SK-N-SH (cell line): ENCODE data around the gene IFIT1B.

Experiments
- EZH2phosphoT487 ChIP-seq: fragments of 200-600 bp; sonication (generic); IDR thresholded peaks from 2 replicates; pipeline ENCODE4 v1.6.1; 2017; ENCODE audit warnings: low read depth, mixed run types, mild to moderate bottlenecking, antibody characterized with exemption, moderate library complexity, borderline replicate concordance
- GABPA ChIP-seq: IDR thresholded peaks from 2 replicates; pipeline ENCODE4 v1.4.0; 2012; ENCODE audit warnings: low read depth, mild to moderate bottlenecking
- MEF2A ChIP-seq: IDR thresholded peaks from 2 replicates; pipeline ENCODE4 v1.4.0; 2012; ENCODE audit warnings: low read depth, borderline replicate concordance
- NRF1 ChIP-seq: IDR thresholded peaks from 2 replicates; pipeline ENCODE4 v1.6.1; 2012; ENCODE audit warnings: low read depth, mild to moderate bottlenecking, low read length
- RAD21 ChIP-seq: IDR thresholded peaks from 2 replicates; pipeline ENCODE4 v1.6.1; 2012; ENCODE audit warnings: mild to moderate bottlenecking, low read length
- RXRA ChIP-seq: IDR thresholded peaks from 2 replicates; pipeline ENCODE4 v1.4.0; 2012; ENCODE audit warnings: low read depth, mild to moderate bottlenecking, borderline replicate concordance
- TF ChIP-seq, protein P1 (sequence below): fragments of 200-600 bp; sonication (generic); IDR thresholded peaks from 2 replicates; pipeline ENCODE4 v1.6.1; 2017; ENCODE audit warnings: antibody characterized with exemption, mild to moderate bottlenecking, moderate library complexity
- TF ChIP-seq, protein P2 (sequence below): IDR thresholded peaks from 2 replicates; pipeline ENCODE4 v1.4.0; 2012; ENCODE audit warnings: low read depth, borderline replicate concordance
- TF ChIP-seq, protein P3 (sequence below): fragments of 150-350 bp; IDR thresholded peaks from 2 replicates; pipeline ENCODE4 v1.6.1; 2017; ENCODE audit warnings: antibody characterized with exemption, low read length, low read depth, borderline replicate concordance

DNA sequence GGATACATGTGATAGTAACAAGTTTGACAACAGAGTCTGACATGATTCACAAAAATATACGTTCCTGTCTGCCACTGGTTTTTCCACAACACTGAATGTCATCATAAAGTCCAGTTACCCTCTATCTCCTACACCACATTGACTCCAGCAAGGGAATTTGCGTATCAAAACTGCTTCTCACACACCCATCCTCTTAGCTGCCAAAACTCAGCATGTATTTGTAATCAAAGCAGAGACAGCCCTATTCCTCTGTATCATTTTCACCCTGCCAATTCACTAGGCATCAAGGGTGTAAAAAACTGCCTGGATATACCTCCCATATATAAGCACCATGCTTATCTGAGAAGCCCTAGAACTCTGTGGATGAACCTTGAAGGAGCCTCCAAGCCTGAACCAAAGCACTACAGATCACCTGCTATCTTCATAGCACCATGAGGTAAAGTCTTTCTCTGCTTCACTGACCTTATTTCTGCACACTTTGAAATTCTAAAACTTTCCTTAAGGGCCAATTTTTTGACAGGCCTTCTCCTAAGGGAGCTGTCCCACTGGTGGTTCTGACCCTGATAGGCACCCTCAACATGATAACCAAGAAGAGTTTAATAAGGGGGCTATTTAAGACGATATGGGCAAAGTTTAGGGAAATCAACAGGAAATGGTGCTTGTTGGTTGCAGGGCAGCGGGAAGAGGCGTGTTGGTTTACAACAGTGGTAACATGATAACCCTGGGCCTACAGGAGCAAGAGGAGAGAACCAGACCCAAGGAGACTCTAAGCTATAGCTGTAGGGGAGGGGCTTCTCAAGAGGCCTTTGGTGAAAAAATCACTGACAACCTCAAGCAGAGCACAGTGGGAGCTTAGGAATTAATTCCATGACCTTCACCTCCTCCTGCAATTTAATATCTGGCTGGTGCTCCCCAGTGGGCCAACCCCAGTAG, at the start of gene IFIT1B:
- TF ChIP-seq, protein P1, sequence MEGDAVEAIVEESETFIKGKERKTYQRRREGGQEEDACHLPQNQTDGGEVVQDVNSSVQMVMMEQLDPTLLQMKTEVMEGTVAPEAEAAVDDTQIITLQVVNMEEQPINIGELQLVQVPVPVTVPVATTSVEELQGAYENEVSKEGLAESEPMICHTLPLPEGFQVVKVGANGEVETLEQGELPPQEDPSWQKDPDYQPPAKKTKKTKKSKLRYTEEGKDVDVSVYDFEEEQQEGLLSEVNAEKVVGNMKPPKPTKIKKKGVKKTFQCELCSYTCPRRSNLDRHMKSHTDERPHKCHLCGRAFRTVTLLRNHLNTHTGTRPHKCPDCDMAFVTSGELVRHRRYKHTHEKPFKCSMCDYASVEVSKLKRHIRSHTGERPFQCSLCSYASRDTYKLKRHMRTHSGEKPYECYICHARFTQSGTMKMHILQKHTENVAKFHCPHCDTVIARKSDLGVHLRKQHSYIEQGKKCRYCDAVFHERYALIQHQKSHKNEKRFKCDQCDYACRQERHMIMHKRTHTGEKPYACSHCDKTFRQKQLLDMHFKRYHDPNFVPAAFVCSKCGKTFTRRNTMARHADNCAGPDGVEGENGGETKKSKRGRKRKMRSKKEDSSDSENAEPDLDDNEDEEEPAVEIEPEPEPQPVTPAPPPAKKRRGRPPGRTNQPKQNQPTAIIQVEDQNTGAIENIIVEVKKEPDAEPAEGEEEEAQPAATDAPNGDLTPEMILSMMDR = no peak
- no peak for TF ChIP-seq GABPA
- no peak for TF ChIP-seq MEF2A
- TF ChIP-seq, protein P2, sequence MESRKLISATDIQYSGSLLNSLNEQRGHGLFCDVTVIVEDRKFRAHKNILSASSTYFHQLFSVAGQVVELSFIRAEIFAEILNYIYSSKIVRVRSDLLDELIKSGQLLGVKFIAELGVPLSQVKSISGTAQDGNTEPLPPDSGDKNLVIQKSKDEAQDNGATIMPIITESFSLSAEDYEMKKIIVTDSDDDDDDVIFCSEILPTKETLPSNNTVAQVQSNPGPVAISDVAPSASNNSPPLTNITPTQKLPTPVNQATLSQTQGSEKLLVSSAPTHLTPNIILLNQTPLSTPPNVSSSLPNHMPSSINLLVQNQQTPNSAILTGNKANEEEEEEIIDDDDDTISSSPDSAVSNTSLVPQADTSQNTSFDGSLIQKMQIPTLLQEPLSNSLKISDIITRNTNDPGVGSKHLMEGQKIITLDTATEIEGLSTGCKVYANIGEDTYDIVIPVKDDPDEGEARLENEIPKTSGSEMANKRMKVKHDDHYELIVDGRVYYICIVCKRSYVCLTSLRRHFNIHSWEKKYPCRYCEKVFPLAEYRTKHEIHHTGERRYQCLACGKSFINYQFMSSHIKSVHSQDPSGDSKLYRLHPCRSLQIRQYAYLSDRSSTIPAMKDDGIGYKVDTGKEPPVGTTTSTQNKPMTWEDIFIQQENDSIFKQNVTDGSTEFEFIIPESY = no peak
- TF ChIP-seq NRF1 = no peak
- TF ChIP-seq, protein P3, sequence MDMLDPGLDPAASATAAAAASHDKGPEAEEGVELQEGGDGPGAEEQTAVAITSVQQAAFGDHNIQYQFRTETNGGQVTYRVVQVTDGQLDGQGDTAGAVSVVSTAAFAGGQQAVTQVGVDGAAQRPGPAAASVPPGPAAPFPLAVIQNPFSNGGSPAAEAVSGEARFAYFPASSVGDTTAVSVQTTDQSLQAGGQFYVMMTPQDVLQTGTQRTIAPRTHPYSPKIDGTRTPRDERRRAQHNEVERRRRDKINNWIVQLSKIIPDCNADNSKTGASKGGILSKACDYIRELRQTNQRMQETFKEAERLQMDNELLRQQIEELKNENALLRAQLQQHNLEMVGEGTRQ = no peak
- TF ChIP-seq RXRA = no peak
- TF ChIP-seq EZH2phosphoT487 = no peak
- no peak for TF ChIP-seq RAD21
